ENCODE results near the gene INO80B. TPM values are rescaled to one million over a fixed set of nuclear protein-coding genes. Genes with fewer than 3 reads are reported as not detected.

Gene INO80B
- total RNA-seq = 10 to 100 TPM in 1 of 2 donors, 1 to 10 TPM in 1; 6.3 to 32.4 TPM

DNA sequence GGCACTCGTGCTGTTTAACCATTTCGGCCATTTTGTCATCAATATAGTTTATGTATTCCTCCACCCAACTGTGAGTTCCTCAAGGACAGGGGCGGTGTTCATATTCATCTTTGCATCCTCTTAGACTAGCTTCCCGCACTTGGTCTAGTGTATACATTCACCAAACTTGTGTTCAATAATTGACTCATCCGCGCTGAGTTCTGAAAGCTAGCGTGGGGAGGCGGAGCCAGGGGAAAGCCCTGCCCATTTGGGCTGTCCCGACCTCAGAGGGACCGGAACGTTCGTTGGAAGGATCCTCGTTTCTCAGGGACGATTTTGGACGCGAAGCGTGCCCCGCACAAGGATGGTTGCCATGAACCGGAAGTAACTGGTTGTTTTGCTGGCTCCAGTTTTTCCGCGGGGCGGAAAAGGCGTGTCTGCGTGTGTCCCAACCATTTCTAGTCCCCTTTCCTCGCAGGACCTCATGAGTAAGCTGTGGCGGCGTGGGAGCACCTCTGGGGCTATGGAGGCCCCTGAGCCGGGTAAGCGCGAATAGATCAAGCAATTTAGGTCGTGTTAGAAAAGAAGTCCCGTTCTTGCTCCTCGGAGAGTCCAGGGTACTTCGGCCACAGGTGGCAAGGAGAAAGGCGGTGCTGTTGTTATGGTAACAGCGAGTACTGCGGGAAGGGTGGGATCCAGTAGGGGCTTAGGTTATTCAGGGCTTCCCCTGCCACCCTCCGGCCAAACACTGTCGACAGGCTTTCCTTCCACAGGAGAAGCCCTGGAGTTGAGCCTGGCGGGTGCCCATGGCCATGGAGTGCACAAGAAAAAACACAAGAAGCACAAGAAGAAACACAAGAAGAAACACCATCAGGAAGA, at the start of gene INO80B:
Gene INO80B, plus strand, starts transcription at position 434 of the 858 bp plus-strand sequence. Its CDS starts 30 bp downstream, at position 464.
- Histone ChIP-seq H3K4me1 (peaks cover 40% of the 10 kb centered on the region), H3K27ac (peak within 1 kb of the TSS in 3 of 4 donors; percentile 14 to 71 (median 58)), H3K4me3 (peak within 1 kb of the TSS in 1 of 2 donors; percentile 90), H3K36me3 (replicated peaks in 1 of 2; ENCODE audit: insufficient read depth in 1 of 2, low read depth in 2 of 2) (no peaks in the 10 kb centered on the region), H3K27me3 (no peaks in the 10 kb centered on the region), H3K9me3 (no peaks in the 10 kb centered on the region)
- TF ChIP-seq, protein P1, sequence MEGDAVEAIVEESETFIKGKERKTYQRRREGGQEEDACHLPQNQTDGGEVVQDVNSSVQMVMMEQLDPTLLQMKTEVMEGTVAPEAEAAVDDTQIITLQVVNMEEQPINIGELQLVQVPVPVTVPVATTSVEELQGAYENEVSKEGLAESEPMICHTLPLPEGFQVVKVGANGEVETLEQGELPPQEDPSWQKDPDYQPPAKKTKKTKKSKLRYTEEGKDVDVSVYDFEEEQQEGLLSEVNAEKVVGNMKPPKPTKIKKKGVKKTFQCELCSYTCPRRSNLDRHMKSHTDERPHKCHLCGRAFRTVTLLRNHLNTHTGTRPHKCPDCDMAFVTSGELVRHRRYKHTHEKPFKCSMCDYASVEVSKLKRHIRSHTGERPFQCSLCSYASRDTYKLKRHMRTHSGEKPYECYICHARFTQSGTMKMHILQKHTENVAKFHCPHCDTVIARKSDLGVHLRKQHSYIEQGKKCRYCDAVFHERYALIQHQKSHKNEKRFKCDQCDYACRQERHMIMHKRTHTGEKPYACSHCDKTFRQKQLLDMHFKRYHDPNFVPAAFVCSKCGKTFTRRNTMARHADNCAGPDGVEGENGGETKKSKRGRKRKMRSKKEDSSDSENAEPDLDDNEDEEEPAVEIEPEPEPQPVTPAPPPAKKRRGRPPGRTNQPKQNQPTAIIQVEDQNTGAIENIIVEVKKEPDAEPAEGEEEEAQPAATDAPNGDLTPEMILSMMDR (IDR thresholded peaks at IDR 0.05) = peak in 1 of 7 experiments; percentile 12
- TF ChIP-seq POLR2A (IDR thresholded peaks at IDR 0.05) = peak in 2 of 3 donors; percentile 39 to 55
- intact Hi-C loops (cut with DNase I) = no loop called here
- peak; percentile 66 for ATAC-seq
- WGBS, 2 donors = 0% methylated on average over 20 to 40 of the region's 40 CpGs
- peak; percentile 97 to 98 (median 98) for DNase-seq

DNA sequence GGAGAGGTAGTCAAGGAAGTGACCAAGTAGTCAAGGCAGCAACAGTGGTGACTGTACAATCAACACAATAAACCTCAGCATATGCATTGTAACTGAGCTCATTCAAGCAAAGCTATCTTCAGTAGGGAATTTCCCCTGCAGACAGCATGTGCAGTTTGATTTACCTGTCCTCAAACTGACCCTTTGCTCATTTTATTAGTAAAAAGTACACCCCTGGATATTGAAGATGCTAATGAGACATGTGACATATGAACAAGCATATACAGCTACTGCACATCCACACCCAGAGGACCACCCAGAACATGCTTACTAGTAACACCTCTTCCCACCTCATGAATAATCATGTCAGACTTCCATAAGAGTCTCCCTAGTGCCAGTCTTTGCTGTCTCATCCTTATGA, 48.9 kb upstream of the INO80B start:
- Histone ChIP-seq H3K4me1 (no peaks in the 10 kb centered on the region), H3K4me3 (no peak overlapping the region), H3K9me3 (no peaks in the 10 kb centered on the region), H3K36me3 (replicated peaks in 1 of 2; ENCODE audit: insufficient read depth in 1 of 2, low read depth in 2 of 2) (no peaks in the 10 kb centered on the region), H3K27ac (no peak overlapping the region), H3K27me3 (no peaks in the 10 kb centered on the region)
- intact Hi-C loops (cut with DNase I) = no loop called here
- DNase-seq (no peak), ATAC-seq (no peak)
- TF ChIP-seq, protein P1 (IDR thresholded peaks at IDR 0.05) = no peak
- no peak for TF ChIP-seq POLR2A (IDR thresholded peaks at IDR 0.05)

DNA sequence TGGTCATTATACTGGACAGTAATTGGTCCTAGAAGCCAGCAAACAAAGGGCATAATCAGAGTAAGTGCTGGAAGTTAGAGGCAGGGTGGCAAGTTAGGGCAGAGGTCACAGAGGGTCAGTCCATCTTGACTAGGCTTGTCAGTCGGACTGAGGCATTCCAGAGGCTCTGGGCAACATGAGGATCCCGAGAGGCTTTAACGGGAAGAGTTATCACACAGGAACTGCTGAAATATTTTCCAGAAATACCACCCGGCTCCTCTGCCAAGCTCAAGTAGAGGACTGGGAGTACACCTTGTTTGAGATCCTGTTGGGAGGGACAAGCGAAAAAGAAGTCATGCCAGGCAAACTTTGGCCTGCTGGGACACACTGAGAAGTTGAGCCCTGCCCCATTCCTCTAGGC, 47.2 kb upstream of the INO80B start:
- DNase-seq = no peak
- H3K27ac ChIP-seq = no peak overlapping the region
- no peaks in the 10 kb centered on the region for H3K36me3 ChIP-seq (replicated peaks in 1 of 2; ENCODE audit: insufficient read depth in 1 of 2, low read depth in 2 of 2)
- TF ChIP-seq, protein P1 (IDR thresholded peaks at IDR 0.05) = no peak
- no peak for TF ChIP-seq POLR2A (IDR thresholded peaks at IDR 0.05)
- H3K27me3 ChIP-seq = no peaks in the 10 kb centered on the region
- H3K4me1 ChIP-seq = no peaks in the 10 kb centered on the region
- no peaks in the 10 kb centered on the region for H3K9me3 ChIP-seq
- no peak for ATAC-seq
- WGBS, 2 donors = 65 to 67% methylated on average over 5 of the region's 5 CpGs
- no peak overlapping the region for H3K4me3 ChIP-seq
- intact Hi-C loops (cut with DNase I) = no loop called here

DNA sequence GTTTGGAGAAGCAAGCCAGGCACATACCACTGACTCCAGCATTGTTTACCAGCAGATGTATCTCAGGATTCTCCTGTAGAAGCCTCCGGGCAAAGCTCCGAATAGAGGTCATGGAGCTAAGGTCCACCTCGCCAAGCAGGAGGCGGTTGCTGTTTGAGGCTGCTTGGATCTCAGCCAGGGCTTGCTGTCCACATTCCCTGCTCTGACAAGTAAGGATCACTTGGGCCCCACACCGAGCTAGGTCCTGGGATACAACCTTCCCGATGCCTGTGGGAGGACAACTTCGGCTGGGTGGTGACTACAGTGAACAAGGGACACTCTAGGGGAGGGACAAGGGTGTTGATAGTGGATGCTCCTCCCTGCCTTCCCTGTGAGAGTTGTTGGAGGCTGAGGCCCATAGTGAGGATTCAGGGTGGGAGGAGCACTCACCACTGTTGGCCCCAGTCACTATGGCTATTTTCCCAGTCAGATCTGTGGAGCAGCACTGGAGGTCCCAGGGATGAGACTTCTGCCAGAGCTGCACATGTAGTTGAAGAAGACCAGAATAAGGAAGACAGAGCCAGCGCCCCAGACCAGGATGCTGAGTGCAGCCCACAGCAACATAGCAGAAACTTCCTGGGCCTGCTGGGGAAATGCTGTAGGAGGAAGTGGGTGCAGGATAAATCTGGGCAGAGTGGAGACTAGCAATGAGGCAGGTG, 41.7 kb upstream of the INO80B start:
- Histone ChIP-seq H3K36me3 (replicated peaks in 1 of 2; ENCODE audit: insufficient read depth in 1 of 2, low read depth in 2 of 2) (no peaks in the 10 kb centered on the region), H3K27ac (no peak overlapping the region), H3K4me1 (peaks cover 16% of the 10 kb centered on the region), H3K9me3 (no peaks in the 10 kb centered on the region), H3K27me3 (no peaks in the 10 kb centered on the region), H3K4me3 (no peak overlapping the region)
- intact Hi-C loops (cut with DNase I) = no loop called here
- no peak for TF ChIP-seq POLR2A (IDR thresholded peaks at IDR 0.05)
- TF ChIP-seq, protein P1 (IDR thresholded peaks at IDR 0.05) = no peak
- ATAC-seq (no peak), DNase-seq (no peak)
- WGBS, 2 donors = 70 to 71% methylated on average over 7 of the region's 8 CpGs
